ENCODE results near the gene MICAL2. TPM values are rescaled to one million over a fixed set of nuclear protein-coding genes. Genes with fewer than 3 reads are reported as not detected.

MICAL2 gene
- total RNA-seq, 2 experiments from 2014 or later, result not detected

DNA sequence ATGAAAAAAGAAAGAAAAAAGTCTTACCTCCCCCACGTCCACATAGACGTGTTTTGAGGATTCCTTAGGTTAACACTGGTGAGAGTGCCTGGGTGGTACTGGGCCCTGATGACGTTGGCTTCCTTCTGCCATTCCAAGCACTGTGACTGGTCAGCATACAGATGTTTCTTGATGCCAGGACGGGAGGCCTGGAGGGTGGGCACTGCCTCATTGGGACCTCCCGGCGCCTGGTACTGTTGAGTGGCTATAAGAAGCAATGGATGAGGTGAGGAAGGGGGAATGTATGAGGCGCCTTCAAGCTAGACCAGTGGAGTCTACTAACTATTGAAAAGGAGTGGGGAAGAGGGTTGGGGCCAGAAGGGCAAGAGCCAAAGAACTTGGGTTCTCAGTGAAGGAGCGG, 45.3 kb downstream of the MICAL2 start:
- ChIA-PET CTCF (ENCODE audit: unreplicated experiment) (no interaction called here), POLR2A (no interaction called here)
- DNase-seq (ENCODE audit: low spot score), result no peak
- TF ChIP-seq EZH2phosphoT487 (IDR thresholded peaks at IDR 0.05; ENCODE audit: borderline replicate concordance, low read depth, low read length) (no peak), CTCF (conservative IDR thresholded peaks at IDR 0.05; ENCODE audit: low read length) (no peak)
- H4K20me1 ChIP-seq (ENCODE audit: insufficient read depth, low read length), result no peaks in the 10 kb centered on the region
- no peaks in the 10 kb centered on the region for H3K36me3 ChIP-seq (ENCODE audit: insufficient read depth, low read length)
- BruUV-seq (replicated peaks), result no TSS peak
- H3K9me3 ChIP-seq (ENCODE audit: low read length), result no peaks in the 10 kb centered on the region
- no peak overlapping the region for H3K27ac ChIP-seq (ENCODE audit: low read depth, low read length, poor library complexity, severe bottlenecking)
- no peaks in the 10 kb centered on the region for H3K79me2 ChIP-seq (ENCODE audit: insufficient read depth, low read depth, low read length)
- intact Hi-C loops (cut with micrococcal nuclease; ENCODE audit: unreplicated experiment), result no loop called here
- H3K4me2 ChIP-seq (ENCODE audit: low read length), result no peak overlapping the region
- no peak overlapping the region for H3K4me3 ChIP-seq (ENCODE audit: low read depth, low read length, poor library complexity, severe bottlenecking)
- H3K4me1 ChIP-seq (ENCODE audit: insufficient read depth, low read length, poor library complexity, severe bottlenecking), result no peaks in the 10 kb centered on the region
- no peaks in the 10 kb centered on the region for H3K9me2 ChIP-seq (ENCODE audit: insufficient read depth, low read length)
- H2AFZ ChIP-seq (ENCODE audit: low read length), result no peak overlapping the region

DNA sequence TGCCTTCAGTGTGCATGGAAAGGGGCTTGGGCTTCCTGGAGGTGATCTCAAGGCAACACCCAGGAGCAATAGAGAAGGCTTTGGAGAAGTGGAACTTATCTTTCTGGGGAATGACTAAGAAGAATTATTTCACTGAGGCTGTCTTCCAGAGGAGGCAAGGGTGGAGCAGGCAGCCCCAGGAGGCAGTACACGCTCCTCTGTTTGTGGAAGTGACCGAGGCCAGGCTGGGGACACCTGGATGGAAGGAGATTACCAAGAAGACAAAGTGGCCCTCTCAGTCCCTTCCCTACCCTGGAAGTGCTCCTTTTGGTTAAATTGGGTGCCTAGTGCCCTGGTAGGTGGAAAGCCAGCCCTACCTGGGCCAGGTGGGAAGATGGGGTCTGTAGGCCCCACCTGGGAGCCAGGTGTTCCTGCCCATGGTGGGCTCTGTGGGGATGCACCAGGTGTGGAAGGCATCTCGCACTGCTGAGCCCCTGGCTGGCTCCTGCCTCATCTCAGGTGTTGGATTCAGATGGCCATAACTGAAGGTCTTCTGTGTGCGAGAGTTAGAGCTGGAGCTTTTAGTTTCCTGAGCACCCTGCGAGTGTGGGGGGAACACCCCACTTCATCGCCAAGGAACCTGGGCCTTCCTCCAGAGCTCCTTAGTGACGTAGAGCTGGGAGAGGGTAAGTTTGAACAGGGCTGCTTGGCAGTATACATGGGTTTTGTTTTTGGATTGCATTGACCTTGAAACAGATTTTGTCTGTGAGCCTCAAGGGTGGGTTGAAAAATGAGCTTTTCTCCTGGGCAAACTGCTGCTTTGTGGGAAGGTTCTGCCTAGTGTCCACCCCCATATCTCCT, 46.1 kb downstream of the MICAL2 start:
- H3K27ac ChIP-seq (ENCODE audit: low read depth, low read length, poor library complexity, severe bottlenecking), result no peak overlapping the region
- no peak for DNase-seq (ENCODE audit: low spot score)

More for the DNA sequence above, 46.1 kb downstream of the MICAL2 start:
- no peak overlapping the region for H3K4me2 ChIP-seq (ENCODE audit: low read length)
- ChIA-PET CTCF (ENCODE audit: unreplicated experiment) (no interaction called here), POLR2A (no interaction called here)
- no peaks in the 10 kb centered on the region for H3K9me3 ChIP-seq (ENCODE audit: low read length)
- no peaks in the 10 kb centered on the region for H3K9me2 ChIP-seq (ENCODE audit: insufficient read depth, low read length)
- no peaks in the 10 kb centered on the region for H4K20me1 ChIP-seq (ENCODE audit: insufficient read depth, low read length)
- no peaks in the 10 kb centered on the region for H3K36me3 ChIP-seq (ENCODE audit: insufficient read depth, low read length)
- BruUV-seq (replicated peaks), result no TSS peak
- intact Hi-C loops (cut with micrococcal nuclease; ENCODE audit: unreplicated experiment), result no loop called here
- no peaks in the 10 kb centered on the region for H3K79me2 ChIP-seq (ENCODE audit: insufficient read depth, low read depth, low read length)
- H3K4me1 ChIP-seq (ENCODE audit: insufficient read depth, low read length, poor library complexity, severe bottlenecking), result no peaks in the 10 kb centered on the region
- TF ChIP-seq CTCF (conservative IDR thresholded peaks at IDR 0.05; ENCODE audit: low read length) (no peak), EZH2phosphoT487 (IDR thresholded peaks at IDR 0.05; ENCODE audit: borderline replicate concordance, low read depth, low read length) (no peak)
- H3K4me3 ChIP-seq (ENCODE audit: low read depth, low read length, poor library complexity, severe bottlenecking), result no peak overlapping the region
- H2AFZ ChIP-seq (ENCODE audit: low read length), result no peak overlapping the region

Data from OCI-LY7 (cell line).